HG02884 (cell line): ENCODE results near the gene OXGR1.

Experiments used
- ATAC-seq: cut with Tn5 transposase; IDR thresholded peaks from one replicate; pipeline ENCODE4 v1.9.1; 2021; ENCODE audit warnings: mild to moderate bottlenecking, moderate library complexity; ENCODE audit not compliant: unreplicated experiment

Gene OXGR1

GRCh38 chr13:96963786-96964475 lies 30.3 kb downstream of the OXGR1 start:
- no peak for ATAC-seq

DNA sequence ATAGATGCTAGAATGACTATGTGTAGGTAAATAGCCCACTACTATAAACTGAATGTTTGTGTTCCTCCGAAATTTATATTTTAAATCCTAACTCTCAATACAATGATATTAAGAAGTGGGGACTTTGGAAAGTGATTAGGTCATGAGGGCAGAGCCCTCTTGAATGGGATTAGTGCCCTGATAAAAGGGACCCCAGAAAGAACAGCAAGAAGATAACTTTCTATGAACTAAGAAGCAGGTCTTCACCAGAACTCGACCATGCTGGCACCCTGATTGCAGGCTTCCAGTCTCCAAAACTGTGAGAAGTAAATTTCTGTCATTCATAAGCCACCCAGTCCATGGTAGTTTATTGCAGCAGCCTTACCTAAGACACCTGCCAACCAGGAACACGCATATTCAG lies 33.9 kb downstream of the OXGR1 start:
- no peak for ATAC-seq

DNA sequence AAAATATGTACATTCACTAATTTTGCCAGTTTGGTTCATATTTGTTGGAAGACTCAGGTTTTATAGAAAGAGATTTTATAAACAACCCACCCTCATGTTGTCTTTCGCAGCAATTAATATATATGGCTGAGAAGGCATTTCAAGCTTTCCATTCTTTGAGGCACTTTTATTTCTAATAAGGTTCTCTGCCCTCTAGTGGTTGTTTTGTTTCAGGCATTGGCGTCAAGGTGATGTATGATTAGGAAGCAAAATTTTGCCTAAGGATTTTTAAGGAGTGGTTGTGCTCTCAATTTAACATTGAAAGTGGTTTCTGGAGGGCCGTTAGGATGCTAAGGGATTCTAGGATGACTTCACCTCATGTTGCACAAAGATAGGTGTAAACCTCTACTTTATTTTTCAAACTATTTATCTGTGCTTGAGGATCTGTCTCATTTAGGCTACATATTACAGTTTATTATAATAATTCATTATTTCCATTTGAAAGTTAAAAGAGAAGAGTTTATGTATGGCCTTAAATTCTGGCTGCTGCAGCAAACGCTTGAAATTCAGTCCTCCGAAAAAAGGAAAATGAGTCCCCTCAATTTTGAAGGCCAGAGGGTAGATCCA lies 35.9 kb downstream of the OXGR1 start:
- peak; percentile 76 for ATAC-seq

- ATAC-seq = no peak
Measured at GRCh38 chr13:96952595-96952994, 41.7 kb downstream of the OXGR1 start.

DNA sequence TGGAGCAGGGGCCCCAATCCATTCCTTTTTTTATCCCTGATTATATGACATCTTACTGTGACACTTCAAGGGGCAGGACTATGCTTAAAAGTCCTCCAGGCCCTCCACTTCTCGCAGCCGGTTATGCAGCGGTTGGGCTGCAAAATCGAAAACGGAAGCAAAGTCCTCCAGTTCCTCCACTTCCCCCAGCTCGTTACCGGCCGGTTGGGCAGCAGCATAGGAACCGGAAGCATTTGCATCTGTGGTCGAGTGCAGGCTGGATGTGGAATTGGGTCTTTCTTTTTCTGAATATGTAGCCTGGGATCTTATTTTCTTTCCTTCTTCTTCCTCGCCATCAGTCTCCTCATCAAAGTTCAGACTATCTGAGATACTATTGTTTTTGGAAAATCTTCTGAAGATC lies 46.1 kb downstream of the OXGR1 start:
- ATAC-seq = no peak

GRCh38 chr13:96947343-96947910 lies 46.8 kb downstream of the OXGR1 start:
- ATAC-seq = no peak

GRCh38 chr13:96946709-96947311 lies 47.5 kb downstream of the OXGR1 start:
- no peak for ATAC-seq

GRCh38 chr13:96940961-96941360 lies 53.3 kb downstream of the OXGR1 start:
- ATAC-seq = no peak

DNA sequence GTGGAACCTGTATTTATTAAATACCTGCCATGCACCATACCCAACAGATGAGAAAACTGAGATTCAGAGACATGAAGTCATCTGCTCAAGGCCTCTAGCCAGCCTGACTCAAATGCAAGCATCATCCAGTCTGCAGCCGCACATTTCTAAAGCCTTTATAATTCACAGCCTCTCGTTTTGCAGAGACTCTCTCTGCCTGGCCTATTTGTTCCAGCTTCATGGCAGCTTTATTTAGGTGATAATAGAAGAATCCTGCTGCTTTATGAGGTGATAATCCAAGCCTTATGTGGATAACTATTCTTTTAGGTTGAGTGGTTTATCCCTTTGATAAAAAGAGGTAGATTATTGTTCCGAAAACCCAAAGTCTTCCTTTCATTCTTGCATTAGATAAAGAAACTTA lies 58.4 kb downstream of the OXGR1 start:
- no peak for ATAC-seq
